ENCODE measurements around the gene BABAM1.

DNA sequence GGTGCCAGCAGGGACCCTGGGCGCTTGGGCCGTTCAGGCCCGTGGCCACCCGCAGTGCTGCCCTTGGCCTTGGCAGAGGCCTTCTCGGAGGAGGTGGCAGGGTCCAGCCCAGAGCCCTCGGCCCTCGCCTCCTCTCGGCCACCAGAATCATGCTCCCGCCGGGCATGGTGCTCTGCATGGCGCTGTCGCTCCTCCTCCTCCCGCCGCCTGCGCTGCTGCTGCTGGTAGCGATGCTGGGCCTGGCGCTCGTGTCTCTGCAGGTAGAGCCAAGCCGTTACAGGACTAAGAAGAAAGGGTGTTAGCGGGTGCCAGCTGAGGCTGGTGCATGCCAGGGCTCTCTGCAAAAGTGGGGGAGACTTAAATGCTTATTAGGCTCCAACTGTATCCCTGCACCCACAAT, 57.9 kb downstream of the BABAM1 start:
- no peak for TF ChIP-seq POLR2AphosphoS5 (IDR thresholded peaks at IDR 0.05)
- TF ChIP-seq, protein P1, sequence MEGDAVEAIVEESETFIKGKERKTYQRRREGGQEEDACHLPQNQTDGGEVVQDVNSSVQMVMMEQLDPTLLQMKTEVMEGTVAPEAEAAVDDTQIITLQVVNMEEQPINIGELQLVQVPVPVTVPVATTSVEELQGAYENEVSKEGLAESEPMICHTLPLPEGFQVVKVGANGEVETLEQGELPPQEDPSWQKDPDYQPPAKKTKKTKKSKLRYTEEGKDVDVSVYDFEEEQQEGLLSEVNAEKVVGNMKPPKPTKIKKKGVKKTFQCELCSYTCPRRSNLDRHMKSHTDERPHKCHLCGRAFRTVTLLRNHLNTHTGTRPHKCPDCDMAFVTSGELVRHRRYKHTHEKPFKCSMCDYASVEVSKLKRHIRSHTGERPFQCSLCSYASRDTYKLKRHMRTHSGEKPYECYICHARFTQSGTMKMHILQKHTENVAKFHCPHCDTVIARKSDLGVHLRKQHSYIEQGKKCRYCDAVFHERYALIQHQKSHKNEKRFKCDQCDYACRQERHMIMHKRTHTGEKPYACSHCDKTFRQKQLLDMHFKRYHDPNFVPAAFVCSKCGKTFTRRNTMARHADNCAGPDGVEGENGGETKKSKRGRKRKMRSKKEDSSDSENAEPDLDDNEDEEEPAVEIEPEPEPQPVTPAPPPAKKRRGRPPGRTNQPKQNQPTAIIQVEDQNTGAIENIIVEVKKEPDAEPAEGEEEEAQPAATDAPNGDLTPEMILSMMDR (IDR thresholded peaks at IDR 0.05): no peak
- TF ChIP-seq POLR2A (IDR thresholded peaks at IDR 0.05): no peak
